HG03039 (cell line): ENCODE measurements around the gene CAND2.
"Not testable (repeated sequence)": the region's sequence is repeated elsewhere in the genome, so short reads cannot be mapped to it uniquely, and the experiment has no call there.

ENCODE experiments used
- ATAC-seq: cut with Tn5 transposase; IDR thresholded peaks from one replicate; pipeline ENCODE4 v1.9.1; 2021; ENCODE audit warnings: mild to moderate bottlenecking, moderate library complexity; ENCODE audit not compliant: unreplicated experiment

CAND2 gene

GRCh38 chr3:12854565-12854964 lies 58.1 kb downstream of the CAND2 start:
- ATAC-seq: no peak

GRCh38 chr3:12856626-12857025 lies 60.1 kb downstream of the CAND2 start:
- ATAC-seq: no peak

- no peak for ATAC-seq
These were observed 63.4 kb downstream of the CAND2 start for GRCh38 chr3:12859840-12860239.

- ATAC-seq: no peak
These were observed 65.1 kb downstream of the CAND2 start for GRCh38 chr3:12861611-12862010.

GRCh38 chr3:12862387-12862786 lies 65.9 kb downstream of the CAND2 start:
- no peak for ATAC-seq

GRCh38 chr3:12865271-12865670 lies 68.8 kb downstream of the CAND2 start:
- ATAC-seq: no peak

- no peak for ATAC-seq
These were observed 70.4 kb downstream of the CAND2 start for GRCh38 chr3:12866836-12867235.

GRCh38 chr3:12868039-12869034 lies 71.9 kb downstream of the CAND2 start:
- peak; percentile 53 for ATAC-seq

- ATAC-seq: no peak
These were observed 72.6 kb downstream of the CAND2 start for GRCh38 chr3:12869035-12869621.

- ATAC-seq: no peak
These were observed 74.5 kb downstream of the CAND2 start for GRCh38 chr3:12870942-12871341.

GRCh38 chr3:12871404-12871983 lies 75.0 kb downstream of the CAND2 start:
- ATAC-seq: no peak

GRCh38 chr3:12875857-12876836 lies 79.7 kb downstream of the CAND2 start:
- no peak for ATAC-seq

GRCh38 chr3:12877040-12877439 lies 80.6 kb downstream of the CAND2 start:
- no peak for ATAC-seq

GRCh38 chr3:12878141-12878574 lies 81.7 kb downstream of the CAND2 start:
- no peak for ATAC-seq

GRCh38 chr3:12878758-12879157 lies 82.3 kb downstream of the CAND2 start:
- not testable (repeated sequence) for ATAC-seq

GRCh38 chr3:12879191-12879815 lies 82.8 kb downstream of the CAND2 start:
- ATAC-seq: no peak

GRCh38 chr3:12881858-12882257 lies 85.4 kb downstream of the CAND2 start:
- not testable (repeated sequence) for ATAC-seq

GRCh38 chr3:12882336-12883310 lies 86.1 kb downstream of the CAND2 start:
- ATAC-seq: no peak

GRCh38 chr3:12884186-12884680 lies 87.8 kb downstream of the CAND2 start:
- no peak for ATAC-seq
